Measurements from ENCODE around the gene TSPAN9. TPM values are rescaled to one million over a fixed set of nuclear protein-coding genes. Genes with fewer than 3 reads are reported as not detected.

The TSPAN9 gene
- total RNA-seq, 1 donor: 0.54 TPM

DNA sequence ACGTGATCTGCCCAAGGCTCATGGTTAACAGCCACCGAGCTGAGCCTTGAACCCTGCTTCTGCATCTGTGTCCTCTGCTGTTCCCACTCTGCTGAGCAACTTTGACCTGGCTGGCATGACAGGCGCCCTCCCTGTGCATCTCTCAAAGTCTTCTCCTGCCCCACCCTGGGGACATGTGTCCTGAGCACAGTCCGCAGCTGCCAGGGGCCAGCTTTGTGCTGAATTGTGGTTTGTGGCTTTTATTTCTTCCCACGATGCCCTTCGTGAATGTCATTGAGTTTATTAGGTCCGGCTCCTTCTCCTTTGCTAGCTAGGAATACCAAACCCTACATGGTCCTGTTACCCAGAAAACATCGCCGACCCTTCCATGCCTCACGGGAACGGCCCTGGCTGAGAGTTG, 161.0 kb downstream of the TSPAN9 start:
- no peak for DNase-seq (ENCODE audit: low read depth in 2 of 3, low spot score in 2 of 3)

DNA sequence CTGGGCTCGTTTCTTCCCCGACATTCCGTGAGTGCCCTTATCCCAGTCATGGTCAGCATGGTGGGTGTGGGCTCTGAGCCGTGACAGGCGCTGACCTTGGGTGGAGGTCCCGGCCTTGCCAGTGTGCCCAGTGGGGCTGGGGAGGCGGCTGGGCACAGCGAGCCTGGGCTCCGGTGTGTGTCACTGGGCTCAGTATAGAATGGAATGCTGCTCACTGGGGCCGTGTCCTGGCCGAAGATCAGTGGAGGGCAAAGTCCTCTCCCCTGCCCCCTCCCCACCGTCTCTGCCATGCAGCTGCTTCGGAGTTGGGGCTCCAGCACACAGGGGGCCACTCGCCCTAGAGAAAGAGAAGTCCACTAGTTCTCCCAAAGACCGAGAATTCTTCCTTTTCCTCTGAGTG, 164.4 kb downstream of the TSPAN9 start:
- no peak for DNase-seq (ENCODE audit: low read depth in 2 of 3, low spot score in 2 of 3)

DNA sequence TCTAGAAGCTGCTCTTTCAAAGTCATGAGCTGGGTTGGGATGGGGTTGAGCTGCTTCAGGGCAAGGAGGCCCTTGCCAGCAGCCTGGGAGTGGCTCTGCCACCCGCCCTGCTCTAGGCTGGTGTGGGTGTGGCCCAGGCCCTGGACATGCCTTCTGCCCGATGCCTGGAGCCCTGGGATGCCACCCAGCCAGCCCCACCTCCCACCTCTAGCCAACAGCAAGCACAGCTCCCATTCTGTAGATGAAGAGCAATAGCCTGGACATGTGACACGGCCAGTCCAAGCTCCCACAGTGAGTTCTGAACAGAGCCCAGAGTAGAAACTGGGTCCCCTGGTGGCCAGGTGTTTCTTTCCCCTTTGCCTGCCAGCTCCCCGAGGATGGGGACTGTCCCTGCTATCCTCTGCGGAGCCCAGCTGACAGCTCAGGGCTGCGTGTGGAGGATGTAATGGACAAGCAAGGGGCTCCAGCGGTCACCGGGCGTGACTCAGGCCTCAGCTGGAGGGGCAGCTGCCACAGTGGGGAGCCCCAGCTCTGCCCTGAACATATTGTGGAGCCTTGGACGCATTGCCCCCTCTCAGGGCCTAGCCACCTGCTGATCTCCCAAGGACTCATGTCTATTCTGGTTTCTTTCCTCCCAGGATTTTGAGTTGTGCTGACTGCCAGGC, 165.2 kb downstream of the TSPAN9 start:
- DNase-seq (ENCODE audit: low read depth in 2 of 3, low spot score in 2 of 3): no peak

DNA sequence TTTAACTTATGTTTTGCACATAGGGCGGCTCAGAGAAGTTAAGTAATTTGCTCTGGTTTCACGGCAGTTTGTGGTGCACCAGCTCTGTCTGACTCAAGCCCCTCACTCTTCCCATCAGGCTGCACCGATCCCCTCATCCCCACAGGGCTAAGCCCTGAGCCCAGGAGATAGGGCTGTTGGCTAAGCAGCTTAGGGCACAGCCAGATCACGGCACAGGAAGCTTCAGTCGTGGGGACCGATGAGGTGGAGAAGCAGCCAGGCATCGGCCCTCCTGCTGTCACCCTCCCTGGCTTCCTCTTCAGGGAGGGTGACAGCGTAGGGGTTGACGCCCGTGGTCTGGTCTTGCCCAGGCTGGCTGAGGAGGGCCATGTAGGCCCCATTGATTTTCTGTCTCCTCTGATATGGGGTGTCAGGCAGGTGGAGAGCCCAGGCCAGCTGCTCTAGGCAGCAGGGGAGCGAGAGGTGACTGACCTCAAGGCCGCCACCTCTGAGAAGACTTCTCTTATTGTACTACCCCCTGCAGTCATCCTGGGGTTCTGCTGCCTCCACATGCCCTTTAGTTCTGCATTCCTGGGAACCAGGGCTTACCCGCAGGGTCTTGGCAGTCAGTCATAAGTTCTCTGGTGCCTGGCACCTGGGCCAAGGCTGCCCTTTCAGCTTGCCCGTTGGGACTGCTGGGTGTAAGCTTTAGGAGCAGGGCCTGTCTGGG, 166.4 kb downstream of the TSPAN9 start:
- DNase-seq (ENCODE audit: low read depth in 2 of 3, low spot score in 2 of 3): peak in 1 of 3 donors; percentile 10

DNA sequence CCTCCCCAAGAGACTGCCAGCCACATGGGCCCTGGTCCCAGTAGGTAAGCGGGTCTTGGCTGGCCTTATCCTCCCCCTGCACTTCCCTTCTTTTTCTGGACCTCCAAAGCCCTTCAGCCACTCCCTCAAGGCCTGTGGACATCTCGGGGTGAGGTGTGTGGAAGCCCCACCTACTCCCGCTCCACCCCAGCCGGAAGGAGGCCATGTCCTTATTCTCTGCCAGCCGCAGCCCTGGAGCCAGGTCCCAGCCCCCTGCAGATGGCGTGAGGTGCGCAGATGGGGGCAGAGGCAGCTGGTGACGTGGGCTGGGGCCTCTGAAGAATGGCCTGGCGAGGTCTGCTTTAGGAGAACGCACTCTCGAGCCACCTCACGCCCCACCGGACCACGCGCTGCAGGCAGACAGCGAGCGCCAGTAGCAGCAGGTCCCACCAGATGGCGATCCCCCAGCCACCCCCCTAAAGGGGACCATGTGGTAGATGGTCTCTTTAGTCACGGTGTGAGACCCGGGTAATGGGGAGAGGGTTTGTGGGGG, 167.1 kb downstream of the TSPAN9 start:
- DNase-seq (ENCODE audit: low read depth in 2 of 3, low spot score in 2 of 3): no peak

DNA sequence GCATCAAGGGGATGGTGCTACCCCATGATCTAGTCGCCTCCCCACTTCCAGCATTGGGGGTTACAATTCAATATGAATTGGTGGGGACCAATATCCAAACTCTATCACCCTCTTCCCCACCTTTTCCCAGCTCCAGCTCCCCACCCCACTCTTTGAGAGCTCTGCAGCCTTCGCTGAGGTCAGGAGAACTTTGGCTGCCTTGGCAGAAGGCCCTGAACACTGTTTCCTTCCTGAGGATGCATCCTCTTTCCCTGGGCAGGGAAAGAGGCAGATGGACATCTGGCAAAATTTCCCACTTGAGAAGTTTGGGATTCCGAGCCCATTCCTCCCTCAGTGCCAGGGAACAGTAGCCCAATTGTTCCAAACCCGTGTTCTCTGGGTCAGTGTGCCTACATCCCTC, 169.1 kb downstream of the TSPAN9 start:
- no peak for DNase-seq (ENCODE audit: low read depth in 2 of 3, low spot score in 2 of 3)

DNA sequence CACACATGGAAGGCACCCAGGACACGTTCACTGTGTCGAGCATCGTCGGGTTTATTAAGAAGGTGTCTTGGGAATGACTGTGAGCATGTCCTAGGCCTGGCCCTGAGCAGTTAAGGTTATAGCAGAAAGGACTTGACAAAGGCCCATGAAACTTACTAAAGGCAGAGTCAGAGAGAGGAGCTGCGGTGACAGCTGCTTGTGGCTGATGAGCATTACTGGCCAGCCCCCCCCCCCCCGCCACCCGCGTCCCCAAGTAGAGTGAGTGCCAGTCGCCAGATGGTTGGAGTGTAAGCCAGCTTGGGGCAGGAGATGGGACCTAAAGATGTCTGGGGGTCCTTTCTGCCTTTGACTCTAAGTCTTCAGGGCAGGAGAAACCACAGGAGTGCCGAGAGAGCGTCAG, 169.9 kb downstream of the TSPAN9 start:
- DNase-seq (ENCODE audit: low read depth in 2 of 3, low spot score in 2 of 3): no peak

DNA sequence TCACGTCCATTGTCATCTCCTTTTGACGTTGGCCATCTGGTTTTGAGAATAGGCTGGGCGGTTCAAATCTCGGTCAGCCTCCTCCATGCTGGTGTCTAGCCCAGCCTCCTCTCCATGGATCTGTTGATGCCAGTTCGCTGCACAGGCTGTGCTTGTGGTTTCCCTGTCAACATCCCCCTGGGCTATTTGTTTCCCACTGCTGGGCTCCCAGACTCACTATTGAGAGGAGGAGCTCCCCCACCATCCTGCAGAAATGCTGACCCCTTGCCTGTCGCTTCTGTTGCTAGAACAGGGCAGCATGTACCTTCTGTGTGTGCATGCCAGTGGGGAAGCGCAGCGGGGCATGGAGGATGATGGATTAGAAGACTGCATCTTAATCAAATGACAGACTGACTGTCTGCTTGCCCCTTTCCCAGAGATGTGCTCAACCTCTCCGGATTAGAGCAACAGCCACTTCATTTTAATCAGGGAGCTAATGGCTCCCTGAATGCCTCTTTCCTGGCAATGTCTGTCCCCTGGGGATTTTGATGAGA, 170.5 kb downstream of the TSPAN9 start:
- no peak for DNase-seq (ENCODE audit: low read depth in 2 of 3, low spot score in 2 of 3)

DNA sequence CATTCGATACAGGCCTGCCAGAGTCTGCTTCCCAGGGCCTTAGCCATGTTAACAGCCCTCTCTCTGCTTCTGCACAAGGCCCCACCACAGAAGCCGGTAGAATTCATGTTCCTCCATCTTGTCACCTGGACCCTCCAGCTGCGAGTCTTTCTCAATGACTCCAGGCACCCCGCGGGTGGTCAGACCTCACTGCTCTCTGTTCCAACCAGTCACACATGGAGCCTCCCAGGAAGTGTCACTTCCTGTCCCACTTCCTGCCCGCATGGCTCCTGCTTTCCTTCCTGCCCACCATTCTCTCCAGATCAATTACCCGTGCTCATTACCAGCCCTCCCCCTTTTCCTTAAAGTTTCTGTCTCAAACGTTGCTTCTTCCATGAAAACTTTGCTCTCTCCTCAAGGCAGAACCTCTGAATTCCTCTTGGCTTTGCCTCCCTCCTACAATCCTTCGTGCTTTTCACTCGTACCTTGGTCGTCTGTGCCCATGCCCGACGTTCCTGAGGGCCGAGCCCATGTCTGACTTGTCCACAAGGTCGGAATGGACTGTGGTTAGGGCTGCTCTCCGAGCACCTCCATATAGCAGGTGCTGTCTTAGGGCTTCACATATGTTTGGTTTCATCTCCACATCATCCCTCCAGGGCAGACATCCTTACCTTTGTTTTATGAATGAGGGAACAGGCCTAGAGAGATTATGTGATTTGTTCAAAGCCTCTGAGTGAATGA, 172.1 kb downstream of the TSPAN9 start:
- no peak for DNase-seq (ENCODE audit: low read depth in 2 of 3, low spot score in 2 of 3)

DNA sequence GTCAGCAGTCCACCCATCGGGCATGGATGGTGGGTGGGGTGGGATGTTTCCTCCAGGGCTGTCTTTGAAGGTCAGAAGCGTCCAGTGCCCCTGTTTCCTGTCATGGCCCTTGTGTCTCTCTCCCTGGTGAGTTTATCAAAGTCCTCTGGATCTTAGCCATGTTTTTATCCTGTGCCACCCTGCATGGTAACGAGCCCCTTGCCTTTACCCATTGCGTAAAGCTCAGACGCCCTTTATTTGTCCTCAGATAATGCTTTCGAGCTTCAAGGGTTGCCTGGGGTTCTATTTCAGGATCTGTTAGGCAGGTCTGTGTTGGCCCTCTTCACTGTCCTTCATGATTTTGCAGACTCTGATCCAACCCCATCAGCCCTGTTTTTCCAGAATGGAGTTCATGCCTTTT, 172.9 kb downstream of the TSPAN9 start:
- DNase-seq (ENCODE audit: low read depth in 2 of 3, low spot score in 2 of 3): no peak

DNA sequence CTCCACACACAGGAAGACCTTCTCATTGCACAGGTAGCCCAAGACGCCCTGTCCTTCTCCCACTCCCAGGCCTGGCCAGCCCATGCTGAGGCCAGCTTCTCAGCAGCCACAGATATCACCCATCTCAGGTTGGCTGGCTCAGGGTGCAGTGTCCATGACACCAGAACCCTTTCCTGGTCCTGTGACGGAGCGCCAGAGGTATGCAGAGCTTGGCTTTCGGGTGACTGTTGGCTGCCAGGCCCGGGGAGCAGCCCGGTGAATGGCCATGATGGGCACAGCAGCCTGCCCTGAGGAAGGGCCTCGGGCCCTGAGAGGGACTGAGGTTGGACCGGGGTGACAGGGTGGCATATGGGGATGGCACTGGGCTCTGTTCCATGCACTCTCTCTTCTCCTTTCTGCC, 173.4 kb downstream of the TSPAN9 start:
- no peak for DNase-seq (ENCODE audit: low read depth in 2 of 3, low spot score in 2 of 3)

DNA sequence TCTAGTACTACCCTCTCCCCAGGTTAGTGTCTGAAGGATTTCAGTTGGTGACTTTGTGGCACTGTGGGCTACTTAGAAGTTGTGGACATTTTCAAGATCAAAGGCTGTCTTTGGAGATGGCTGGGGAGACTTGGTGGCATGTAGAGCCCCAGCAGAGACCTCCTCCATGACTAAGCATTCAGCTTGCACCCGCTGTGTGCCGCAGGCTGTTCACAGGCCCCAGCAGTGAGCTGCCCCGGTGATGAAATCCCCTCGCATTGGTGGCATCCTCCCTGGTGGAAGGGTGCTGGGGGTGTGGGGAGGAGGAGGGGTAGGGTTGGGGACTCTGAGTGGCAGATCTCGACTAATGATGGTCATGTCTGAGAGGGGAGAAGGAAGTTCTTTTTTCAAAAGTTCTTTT, 173.9 kb downstream of the TSPAN9 start:
- peak in 2 of 3 donors; percentile 64 to 81 for DNase-seq (ENCODE audit: low read depth in 2 of 3, low spot score in 2 of 3)

DNA sequence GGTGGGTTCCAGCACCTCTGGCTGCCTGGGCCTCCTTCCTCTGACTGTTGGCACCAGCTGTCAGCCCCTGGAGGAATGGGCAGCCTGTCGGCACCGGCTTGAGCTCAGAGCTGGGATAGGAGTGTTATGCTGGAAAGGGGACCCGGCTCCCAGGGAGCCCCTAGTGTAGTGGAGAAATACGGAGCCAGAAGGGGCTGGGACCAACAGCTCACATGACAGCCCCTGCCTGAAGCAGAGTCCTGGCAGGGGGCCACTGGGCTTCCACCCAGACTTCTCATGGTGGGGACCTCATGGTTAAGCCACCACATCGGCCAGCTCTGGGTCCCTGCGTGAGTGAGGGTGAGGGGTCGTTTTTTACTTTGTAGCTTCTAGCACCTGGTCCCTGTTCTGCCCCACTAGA, 174.5 kb downstream of the TSPAN9 start:
- DNase-seq (ENCODE audit: low read depth in 2 of 3, low spot score in 2 of 3): no peak

DNA sequence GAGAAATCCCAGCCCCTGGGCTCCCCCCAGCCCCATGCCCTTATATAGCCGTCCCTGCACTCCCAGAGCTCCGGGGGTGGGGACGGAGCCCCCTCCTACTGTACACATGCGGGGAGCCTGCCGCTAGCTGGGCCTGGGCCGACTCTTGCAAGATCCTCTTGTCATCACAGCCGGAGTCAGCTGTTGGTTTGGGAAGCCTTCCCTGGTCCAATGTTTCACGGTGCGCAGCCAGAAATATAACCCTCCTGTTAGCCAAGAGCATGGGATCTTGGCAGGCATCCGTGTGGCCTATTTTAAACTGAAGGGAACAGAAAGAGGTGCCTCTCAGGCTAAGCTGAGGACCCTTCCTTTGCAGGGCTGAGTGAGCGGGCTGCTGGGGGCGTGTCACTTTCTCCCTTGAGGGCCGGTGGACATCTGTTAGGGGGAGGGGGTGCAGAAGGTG, 175.3 kb downstream of the TSPAN9 start:
- no peak for DNase-seq (ENCODE audit: low read depth in 2 of 3, low spot score in 2 of 3)

DNA sequence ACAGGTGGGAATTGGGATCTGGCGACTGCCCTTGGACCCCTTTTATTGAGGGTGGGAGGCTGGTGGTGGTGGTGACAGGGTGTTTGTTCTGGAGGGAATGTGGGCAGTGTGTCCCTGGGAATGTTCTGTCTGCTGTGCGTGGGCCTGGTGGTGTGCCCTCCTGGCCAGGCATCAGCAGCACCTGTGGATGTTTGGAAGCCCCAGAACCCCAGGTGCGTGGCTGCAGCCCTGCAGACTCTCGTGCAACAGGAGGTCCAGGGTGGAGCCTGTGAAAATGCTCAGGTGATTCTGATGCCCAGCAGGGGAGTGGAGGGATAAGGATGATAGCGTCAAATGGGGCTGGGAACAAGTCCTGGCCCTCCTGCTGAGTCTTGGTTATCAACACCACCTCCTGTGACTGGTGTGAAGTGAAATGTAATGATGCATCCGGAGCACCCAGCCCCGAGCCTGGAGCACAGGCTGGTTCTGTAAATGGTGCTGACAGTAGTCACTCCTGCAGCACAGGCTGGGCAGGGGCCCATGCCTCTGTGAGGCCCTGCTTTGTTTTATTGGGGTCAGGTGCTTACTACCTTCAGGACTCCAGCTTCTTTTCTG, 176.6 kb downstream of the TSPAN9 start:
- DNase-seq (ENCODE audit: low read depth in 2 of 3, low spot score in 2 of 3): no peak

DNA sequence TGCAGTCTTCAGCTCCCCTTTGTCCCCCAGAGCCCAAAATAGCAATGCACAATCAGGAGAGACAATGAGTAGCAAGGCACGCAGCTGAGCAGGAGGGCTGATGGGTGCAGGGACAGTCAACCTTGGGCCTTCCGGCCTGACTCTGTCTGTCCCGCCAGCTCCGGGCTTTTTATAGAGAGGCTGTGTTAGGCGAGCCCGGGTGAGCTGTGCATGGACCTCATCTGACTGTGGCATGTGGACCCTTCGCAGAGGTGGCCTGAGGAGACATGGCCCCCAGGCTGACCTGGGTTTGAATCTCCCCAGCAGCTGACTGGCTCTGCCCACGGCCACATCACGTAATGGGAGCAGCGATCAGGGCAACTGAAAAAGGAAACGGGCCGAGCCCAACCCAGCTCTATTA, 177.9 kb downstream of the TSPAN9 start:
- DNase-seq (ENCODE audit: low read depth in 2 of 3, low spot score in 2 of 3): no peak

DNA sequence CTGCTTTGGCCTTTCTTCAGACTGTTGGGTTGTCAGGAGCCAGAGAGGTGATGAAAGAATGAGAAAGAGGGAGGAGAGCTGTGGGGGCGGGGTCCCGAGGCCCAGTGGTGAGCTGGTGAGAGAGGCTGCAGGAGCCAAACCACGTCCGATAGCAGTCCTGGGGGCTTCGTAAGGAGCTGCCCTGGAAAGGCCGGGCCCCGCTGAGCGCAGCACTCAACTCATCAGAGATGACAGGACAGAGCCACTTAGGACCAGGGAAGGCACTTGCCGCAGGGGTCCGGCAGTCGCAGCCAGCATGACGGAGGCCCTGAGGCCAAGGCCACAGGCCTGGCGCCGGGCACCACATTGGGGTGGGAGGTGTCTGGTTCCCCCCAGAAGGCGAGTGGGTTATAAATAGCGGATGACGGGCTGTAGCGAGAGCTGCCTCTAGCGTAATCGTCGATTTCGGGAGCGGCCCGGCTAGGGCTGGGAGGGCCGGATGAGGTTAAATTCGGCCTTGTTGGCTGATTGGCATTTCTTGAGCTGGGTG, 179.0 kb downstream of the TSPAN9 start:
- DNase-seq (ENCODE audit: low read depth in 2 of 3, low spot score in 2 of 3): no peak

DNA sequence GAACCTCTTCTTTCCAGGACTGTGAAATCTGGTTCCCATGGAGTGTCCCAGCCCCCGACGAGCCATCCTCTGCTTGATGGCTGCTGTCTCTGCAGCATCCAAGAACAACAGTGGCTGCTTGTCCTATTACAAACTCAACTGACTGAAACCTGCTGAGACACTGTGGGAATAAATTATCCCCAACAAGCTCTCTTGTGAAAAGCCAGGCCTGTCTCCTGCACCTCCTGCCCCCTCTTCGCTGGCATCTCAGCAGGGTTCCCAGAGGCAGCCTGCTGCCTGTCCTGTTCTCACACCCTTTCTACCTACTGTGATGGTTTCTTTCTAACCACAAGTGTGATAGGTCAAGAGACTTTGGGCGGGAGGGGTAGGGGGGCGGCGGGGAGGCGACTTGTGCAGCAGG, 180.2 kb downstream of the TSPAN9 start:
- no peak for DNase-seq (ENCODE audit: low read depth in 2 of 3, low spot score in 2 of 3)

DNA sequence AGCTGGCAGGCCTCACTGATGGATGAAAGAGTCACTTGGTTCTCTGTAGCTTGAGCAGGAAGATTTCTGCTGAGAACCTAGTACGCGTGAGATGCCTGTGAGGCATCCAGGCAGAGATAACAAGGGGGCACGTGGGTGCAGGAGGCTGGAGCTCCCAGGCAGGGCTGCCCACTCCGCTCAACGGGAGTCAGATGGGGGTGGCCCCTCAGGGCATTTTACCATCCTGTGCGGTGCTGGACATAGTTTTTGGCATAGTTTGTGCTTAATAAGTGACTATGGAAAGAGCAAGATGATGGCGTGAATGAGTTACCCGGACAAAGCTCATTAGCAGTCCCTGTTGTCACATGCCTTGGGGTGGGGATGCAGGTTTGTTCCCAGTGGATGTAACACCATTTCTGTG, 182.8 kb downstream of the TSPAN9 start:
- DNase-seq (ENCODE audit: low read depth in 2 of 3, low spot score in 2 of 3): no peak

DNA sequence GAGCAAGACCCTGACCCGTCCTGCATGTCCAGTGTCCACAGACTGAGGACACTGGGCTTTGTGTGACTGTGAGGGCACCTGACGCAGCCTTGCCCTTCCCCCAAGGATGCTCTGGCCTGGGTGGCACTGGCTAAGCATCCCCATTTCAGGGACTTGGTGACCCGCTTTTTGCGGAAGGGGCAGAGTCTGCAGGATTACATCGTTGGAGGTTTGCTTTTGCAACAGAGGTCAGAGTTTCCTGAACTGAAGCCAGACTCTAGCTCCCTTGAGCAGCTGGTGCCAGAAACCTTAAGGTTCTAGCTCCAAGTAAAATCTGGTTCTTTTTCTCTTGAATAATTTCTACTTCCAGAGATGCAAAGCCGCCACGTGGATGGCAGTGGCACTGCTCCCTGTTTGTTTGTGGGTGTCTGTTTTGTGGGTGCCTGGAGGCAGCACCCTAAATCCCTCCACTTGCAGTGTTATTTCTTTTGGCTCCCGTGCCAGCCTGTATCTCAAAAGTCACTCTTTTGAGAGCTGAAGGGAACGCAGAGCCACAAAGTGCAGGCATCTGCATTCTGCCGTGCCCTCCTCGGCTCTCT, 184.7 kb downstream of the TSPAN9 start:
- no peak for DNase-seq (ENCODE audit: low read depth in 2 of 3, low spot score in 2 of 3)

All from hematopoietic multipotent progenitor cell (in vitro differentiated cells).